ENCODE measurements around the gene TMEM217.

GRCh38 chr6:37201726-37202125 is 56.2 kb downstream of the TMEM217 start:
- no peak for TF ChIP-seq ZNF510 (tag by site-specific recombination; IDR thresholded peaks at IDR 0.05; ENCODE audit: insufficient replicate concordance)
- TF ChIP-seq CTCF (tag by site-specific recombination; IDR thresholded peaks at IDR 0.05) = no peak
- no peak for TF ChIP-seq ZBTB20 (tag by site-specific recombination; IDR thresholded peaks at IDR 0.05)
- no peak for TF ChIP-seq ZNF398 (tag by site-specific recombination; IDR thresholded peaks at IDR 0.05)
- no peak for TF ChIP-seq ZNF146 (tag by site-specific recombination; IDR thresholded peaks at IDR 0.05)
- no peak for TF ChIP-seq TRIM28 (IDR thresholded peaks at IDR 0.05; ENCODE audit: borderline replicate concordance, low read length)
- TF ChIP-seq ZNF558 (tag by site-specific recombination; IDR thresholded peaks at IDR 0.05) = no peak
- no peak for TF ChIP-seq PRDM2 (tag by site-specific recombination; IDR thresholded peaks at IDR 0.05; ENCODE audit: borderline replicate concordance)
- TF ChIP-seq OSR2 (tag by site-specific recombination; IDR thresholded peaks at IDR 0.05) = 0 out of 2 replicates have a peak, but pooled peaks have one; percentile 12
- TF ChIP-seq ZNF274 (IDR thresholded peaks at IDR 0.05; ENCODE audit: low read length) = no peak
- TF ChIP-seq ZNF274 (tag by site-specific recombination; IDR thresholded peaks at IDR 0.05; ENCODE audit: borderline replicate concordance) = no peak
- TF ChIP-seq ATF2 (tag by site-specific recombination; IDR thresholded peaks at IDR 0.05; ENCODE audit: low read depth) = no peak
